ENCODE data around the gene UBE2J1. TPM values are rescaled to one million over a fixed set of nuclear protein-coding genes. Genes with fewer than 3 reads are reported as not detected.

UBE2J1 gene
- total and polyA plus RNA-seq, 9 of the 15 experiments (the other 6 are each of a cell fraction or from before 2014, with no cell fraction given), result 11.6 to 32.6 (median 22.0) TPM

GRCh38 chr6:89302195-89302770 is 50.2 kb downstream of the UBE2J1 start (continued):
- TF ChIP-seq NRF1 (conservative IDR thresholded peaks at IDR 0.05 in 1 of 2, IDR thresholded peaks at IDR 0.05 in 1 of 2) (peak in 1 of 2 experiments; percentile 50; a peak in 2 of 4 replicates), TFAP4 (CRISPR knock-in tag; IDR thresholded peaks at IDR 0.05; ENCODE audit: borderline replicate concordance) (peak; percentile 78; the same call in 1 of the 2 replicates), ATF1 (CRISPR knock-in tag; IDR thresholded peaks at IDR 0.05) (no peak), ATF1 (tag; IDR thresholded peaks at IDR 0.05) (peak; percentile 67), YY1 (IDR thresholded peaks at IDR 0.05; ENCODE audit: borderline replicate concordance in 1 of 3, control insufficient read depth in 1 of 3, extremely low read depth in 1 of 3, insufficient read depth in 3 of 3, insufficient read length in 1 of 3, insufficient replicate concordance in 2 of 3, low read depth in 1 of 3, low read length in 2 of 3) (peak in 1 of 3 experiments; percentile 5)

GRCh38 chr6:89301586-89302194 is 50.8 kb downstream of the UBE2J1 start:
- no peaks in the 10 kb centered on the region for H3K36me3 ChIP-seq (ENCODE audit: control insufficient read depth, insufficient read depth, low read length)
- no peak overlapping the region for H3K4me3 ChIP-seq
- no peak overlapping the region for H2AFZ ChIP-seq (ENCODE audit: low read depth, low read length)
- no peaks in the 10 kb centered on the region for H3K79me2 ChIP-seq (ENCODE audit: control insufficient read depth, insufficient read depth, low read length)
- H3K27me3 ChIP-seq (ENCODE audit: control insufficient read depth in 2 of 2, insufficient read depth in 2 of 2, low read length in 2 of 2), result peaks cover 6 to 33% of the 10 kb centered on the region in 2 experiments; a peak in 3 of 5 replicates
- no peaks in the 10 kb centered on the region for H3K9me1 ChIP-seq (ENCODE audit: control insufficient read depth, insufficient read depth, low read length)
- H3K9ac ChIP-seq (ENCODE audit: insufficient read depth in 1 of 2, low read depth in 2 of 2, low read length in 2 of 2), result 0 out of 4 replicates have a peak overlapping the region, but pooled peaks of 1 of the 2 experiments have one; percentile 26
- no peaks in the 10 kb centered on the region for H3K9me3 ChIP-seq (replicated peaks; ENCODE audit: control insufficient read depth, insufficient read depth, low read depth, low read length)
- in situ Hi-C loops (cut with MboI), result no loop called here
- intact Hi-C loops (cut with micrococcal nuclease), result no loop called here
- peak; percentile 12; the same call in 1 of the 3 replicates for ATAC-seq
- ChIA-PET POLR2A (interaction anchor here (0.6 to 1.3 kb wide), 2 partner anchors 10 to 221 kb away, joined by 3 to 6 read pairs; no protein-coding TSS in a partner anchor), CTCF (ENCODE audit: low intra/inter-chr PET ratio) (no interaction called here)
- no peak overlapping the region for H3K27ac ChIP-seq (ENCODE audit: extremely low read depth, low read depth, low read length)
- BruUV-seq (replicated peaks), result no TSS peak
- no peak for FAIRE-seq
- TF ChIP-seq REST (IDR thresholded peaks at IDR 0.05; ENCODE audit: borderline replicate concordance), result peak; percentile 37; the same call in 1 of the 2 replicates
- TF ChIP-seq REST (CRISPR knock-in tag; IDR thresholded peaks at IDR 0.05; ENCODE audit: low read depth), result no peak
- TF ChIP-seq L3MBTL2 (IDR thresholded peaks at IDR 0.05), result no peak
- 16% methylated on average over 24 of the region's 25 CpGs for WGBS (ENCODE audit: insufficient coverage, low coverage, missing lambda C conversion rate)
- no peak for DNase-seq (ENCODE audit: extremely low read depth in 1 of 4, low spot score in 3 of 4)
- peaks cover 0 to 12% of the 10 kb centered on the region in 2 experiments; a peak in 3 of 5 replicates for H3K4me1 ChIP-seq (replicated peaks in 1 of 2; ENCODE audit: control insufficient read depth in 2 of 2, insufficient read depth in 2 of 2, low read length in 2 of 2)
- no peaks in the 10 kb centered on the region for H4K20me1 ChIP-seq (replicated peaks; ENCODE audit: control insufficient read depth, insufficient read depth, low read length)
- H3K4me2 ChIP-seq (ENCODE audit: insufficient read depth, low read length), result peak overlapping the region; percentile 6; the same call in 1 of the 2 replicates
